Glutamatergic neuron (in vitro differentiated cells): ENCODE data around the gene MT1HL1. TPM values are rescaled to one million over a fixed set of nuclear protein-coding genes. Genes with fewer than 3 reads are reported as not detected.

ENCODE experiments used
- DNase-seq: peaks from one replicate; pipeline ENCODE4 v3.0.0; 2022
- H3K27ac Mint-ChIP-seq: one replicate; pipeline ENCODE4 v1.8.0; 2020; ENCODE audit warnings: mild to moderate bottlenecking, mixed read lengths, inconsistent platforms; ENCODE audit not compliant: unreplicated experiment
- H3K27me3 Mint-ChIP-seq: one replicate; pipeline ENCODE4 v1.8.0; 2020; ENCODE audit warnings: mild to moderate bottlenecking, moderate library complexity, mixed read lengths, inconsistent platforms; ENCODE audit not compliant: unreplicated experiment
- H3K36me3 Mint-ChIP-seq: one replicate; pipeline ENCODE4 v1.8.0; 2020; ENCODE audit warnings: mild to moderate bottlenecking, mixed read lengths, inconsistent platforms; ENCODE audit not compliant: unreplicated experiment
- H3K4me1 Mint-ChIP-seq: one replicate; pipeline ENCODE4 v1.8.0; 2020; ENCODE audit warnings: mild to moderate bottlenecking, low read depth, mixed read lengths, inconsistent platforms; ENCODE audit not compliant: unreplicated experiment
- H3K4me3 Mint-ChIP-seq: one replicate; pipeline ENCODE4 v1.8.0; 2020; ENCODE audit warnings: mild to moderate bottlenecking, mixed read lengths, inconsistent platforms; ENCODE audit not compliant: unreplicated experiment
- H3K9me3 Mint-ChIP-seq: one replicate; pipeline ENCODE4 v1.8.0; 2020; ENCODE audit warnings: mild to moderate bottlenecking, moderate library complexity, mixed read lengths, inconsistent platforms; ENCODE audit not compliant: unreplicated experiment
- total RNA-seq: library from RNA; stranded (reverse); fragmentation: NEBNext Ultra II Directional; extraction: Animal tissue kit (Norgen Biotek cat#: 25700); gene quantifications from one replicate; pipeline ENCODE4 v1.2.1, GENCODE V29; 2021; ENCODE audit not compliant: unreplicated experiment
- TF ChIP-seq, protein P1 (sequence below): fragments of 200-600 bp; sonication (generic); IDR thresholded peaks from one replicate; pipeline ENCODE4 v1.5.0; 2021; ENCODE audit not compliant: partially characterized antibody, unreplicated experiment

The MT1HL1 gene
- total RNA-seq, 1 donor from 2014 or later = not detected

DNA sequence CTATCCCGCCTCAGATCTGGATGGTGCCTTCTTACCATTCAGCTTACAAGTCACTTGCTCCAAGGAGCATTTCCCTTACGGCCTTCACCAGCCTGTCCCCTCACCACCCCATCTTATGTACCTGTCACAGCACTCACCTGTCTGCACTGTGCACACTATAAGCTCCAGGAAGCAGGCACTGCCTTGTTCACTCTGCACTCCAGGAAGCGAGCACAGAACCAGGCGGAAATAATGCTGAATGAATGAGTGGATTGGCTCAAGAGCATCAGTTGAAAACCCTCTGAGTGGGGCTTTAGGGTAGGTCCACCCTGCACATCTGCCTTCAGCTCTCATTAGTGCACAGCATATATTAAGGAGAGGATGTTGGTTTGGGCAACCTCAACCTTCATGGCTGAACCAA lies 28.8 kb upstream of the MT1HL1 start:
- H3K36me3 Mint-ChIP-seq = no peaks in the 10 kb centered on the region
- TF ChIP-seq, protein P1, sequence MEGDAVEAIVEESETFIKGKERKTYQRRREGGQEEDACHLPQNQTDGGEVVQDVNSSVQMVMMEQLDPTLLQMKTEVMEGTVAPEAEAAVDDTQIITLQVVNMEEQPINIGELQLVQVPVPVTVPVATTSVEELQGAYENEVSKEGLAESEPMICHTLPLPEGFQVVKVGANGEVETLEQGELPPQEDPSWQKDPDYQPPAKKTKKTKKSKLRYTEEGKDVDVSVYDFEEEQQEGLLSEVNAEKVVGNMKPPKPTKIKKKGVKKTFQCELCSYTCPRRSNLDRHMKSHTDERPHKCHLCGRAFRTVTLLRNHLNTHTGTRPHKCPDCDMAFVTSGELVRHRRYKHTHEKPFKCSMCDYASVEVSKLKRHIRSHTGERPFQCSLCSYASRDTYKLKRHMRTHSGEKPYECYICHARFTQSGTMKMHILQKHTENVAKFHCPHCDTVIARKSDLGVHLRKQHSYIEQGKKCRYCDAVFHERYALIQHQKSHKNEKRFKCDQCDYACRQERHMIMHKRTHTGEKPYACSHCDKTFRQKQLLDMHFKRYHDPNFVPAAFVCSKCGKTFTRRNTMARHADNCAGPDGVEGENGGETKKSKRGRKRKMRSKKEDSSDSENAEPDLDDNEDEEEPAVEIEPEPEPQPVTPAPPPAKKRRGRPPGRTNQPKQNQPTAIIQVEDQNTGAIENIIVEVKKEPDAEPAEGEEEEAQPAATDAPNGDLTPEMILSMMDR = no peak
- H3K4me3 Mint-ChIP-seq = no peak overlapping the region
- no peak overlapping the region for H3K27ac Mint-ChIP-seq
- peaks cover 3% of the 10 kb centered on the region for H3K4me1 Mint-ChIP-seq
- no peaks in the 10 kb centered on the region for H3K9me3 Mint-ChIP-seq
- no peaks in the 10 kb centered on the region for H3K27me3 Mint-ChIP-seq
- DNase-seq = no peak

DNA sequence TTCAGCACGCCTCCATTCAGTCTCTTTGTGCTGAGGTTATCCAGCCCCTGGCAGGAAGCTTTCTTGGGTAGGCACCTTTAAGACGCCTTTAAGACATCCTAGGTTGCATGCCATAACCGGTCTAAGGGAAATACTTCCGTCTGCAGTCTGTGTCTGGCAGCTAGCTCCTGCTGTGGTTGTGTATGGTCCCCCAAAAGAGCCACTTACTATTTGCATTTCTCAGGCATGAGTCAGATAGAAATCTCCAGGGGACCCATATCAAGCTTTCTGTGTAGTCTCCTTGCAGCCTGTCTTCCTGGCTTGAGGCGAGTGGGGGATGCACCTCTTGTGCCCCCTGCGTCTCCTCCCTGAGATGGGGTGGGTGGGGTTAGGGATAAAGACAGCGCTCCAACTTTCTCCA lies 27.8 kb upstream of the MT1HL1 start:
- no peak overlapping the region for H3K4me3 Mint-ChIP-seq
- H3K27ac Mint-ChIP-seq = no peak overlapping the region
- H3K36me3 Mint-ChIP-seq = no peaks in the 10 kb centered on the region
- H3K4me1 Mint-ChIP-seq = peaks cover 3% of the 10 kb centered on the region
- peaks cover 2% of the 10 kb centered on the region for H3K27me3 Mint-ChIP-seq
- TF ChIP-seq, protein P1 = no peak
- no peaks in the 10 kb centered on the region for H3K9me3 Mint-ChIP-seq
- DNase-seq = no peak

DNA sequence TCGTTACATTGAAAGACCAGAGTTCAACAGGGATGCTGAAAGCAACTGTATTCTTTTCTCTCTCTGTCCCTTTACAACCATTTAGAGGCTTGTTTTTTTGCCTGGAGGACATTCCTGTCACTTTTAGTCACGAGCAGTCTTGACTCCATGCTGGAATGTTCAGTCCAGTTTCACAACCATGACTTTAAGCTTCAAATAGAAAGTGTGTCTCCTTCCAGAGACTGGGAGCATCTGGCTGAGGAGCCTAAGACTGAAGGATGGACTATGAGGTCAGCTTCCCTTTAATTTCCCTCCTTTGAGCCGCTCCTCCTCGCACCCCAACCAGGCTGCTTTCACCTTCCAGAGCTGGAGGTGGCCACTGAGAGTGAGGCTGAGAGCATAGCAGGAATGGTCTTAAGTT lies 27.2 kb upstream of the MT1HL1 start:
- no peaks in the 10 kb centered on the region for H3K9me3 Mint-ChIP-seq
- H3K27ac Mint-ChIP-seq = no peak overlapping the region
- no peak for DNase-seq
- peaks cover 3% of the 10 kb centered on the region for H3K4me1 Mint-ChIP-seq
- peaks cover 2% of the 10 kb centered on the region for H3K27me3 Mint-ChIP-seq
- H3K4me3 Mint-ChIP-seq = no peak overlapping the region
- TF ChIP-seq, protein P1 = no peak
- no peaks in the 10 kb centered on the region for H3K36me3 Mint-ChIP-seq

DNA sequence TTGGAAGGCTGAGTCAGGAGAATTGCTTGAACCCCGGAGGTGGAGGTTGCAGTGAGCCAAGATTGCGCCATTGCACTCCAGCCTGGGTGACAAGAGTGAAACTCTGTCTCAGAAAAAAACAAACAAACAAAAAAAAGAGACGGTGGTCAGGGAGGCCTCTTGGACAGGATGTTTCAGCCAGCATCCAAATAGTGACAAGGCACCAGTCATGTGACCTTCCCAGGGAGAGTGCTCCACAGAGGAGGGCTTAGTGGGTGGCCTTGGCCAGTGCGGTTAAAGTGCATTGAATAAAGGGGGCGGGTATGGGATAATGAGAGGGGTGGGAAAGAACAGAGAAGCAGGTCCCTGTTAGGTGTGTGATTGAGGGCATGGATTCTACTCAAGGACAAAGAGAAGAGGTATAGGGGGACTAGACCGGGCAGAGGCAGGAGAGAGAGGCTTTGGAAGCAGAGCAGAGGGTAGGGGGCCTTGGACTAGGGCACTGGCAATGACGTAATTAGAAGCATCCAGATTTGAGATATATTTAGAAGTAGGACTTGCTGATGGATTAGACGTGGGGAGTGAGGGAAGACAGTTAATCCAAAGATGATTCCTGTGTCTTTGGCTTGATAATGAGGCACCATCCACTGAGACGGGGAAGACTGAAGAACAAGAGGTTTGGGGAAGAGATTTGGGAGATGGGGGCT lies 25.8 kb upstream of the MT1HL1 start:
- Mint-ChIP-seq H3K36me3 (peaks cover 5% of the 10 kb centered on the region), H3K27me3 (peaks cover 2% of the 10 kb centered on the region), H3K4me1 (peaks cover 3% of the 10 kb centered on the region), H3K27ac (no peak overlapping the region), H3K4me3 (no peak overlapping the region), H3K9me3 (peaks cover 3% of the 10 kb centered on the region)
- DNase-seq = no peak
- TF ChIP-seq, protein P1 = no peak

DNA sequence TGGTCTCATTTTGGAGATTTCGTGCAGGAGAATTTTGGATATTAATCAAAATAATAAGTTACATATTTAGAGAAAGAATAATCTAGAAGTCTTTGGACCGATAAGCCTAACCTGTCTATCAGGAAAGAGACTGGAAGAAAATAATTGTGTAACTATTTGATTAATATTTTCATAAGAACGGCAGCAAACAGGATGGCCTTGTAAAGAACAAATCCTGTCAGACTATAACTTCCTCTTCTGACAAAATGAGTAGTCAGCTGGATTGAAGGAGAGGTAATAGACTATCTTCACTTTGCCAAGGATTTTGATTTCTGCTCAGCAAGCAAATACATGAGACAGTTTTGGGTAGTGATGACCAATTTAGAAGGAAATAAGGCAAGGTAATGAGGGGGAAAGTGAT lies 25.0 kb upstream of the MT1HL1 start:
- TF ChIP-seq, protein P1 = no peak
- H3K27ac Mint-ChIP-seq = no peak overlapping the region
- no peak for DNase-seq
- no peak overlapping the region for H3K4me3 Mint-ChIP-seq
- peaks cover 5% of the 10 kb centered on the region for H3K36me3 Mint-ChIP-seq
- peaks cover 3% of the 10 kb centered on the region for H3K9me3 Mint-ChIP-seq
- peaks cover 3% of the 10 kb centered on the region for H3K4me1 Mint-ChIP-seq
- peaks cover 2% of the 10 kb centered on the region for H3K27me3 Mint-ChIP-seq
